H1 (cell line): ENCODE data around the gene POU5F1.

Experiments
- BRCA1 ChIP-seq: IDR thresholded peaks from 2 replicates; pipeline ENCODE4 v1.6.1; 2012; ENCODE audit warnings: low read depth, low read length, improper control_type of control experiment
- CEBPB ChIP-seq: IDR thresholded peaks from 2 replicates; pipeline ENCODE4 v1.6.1; 2012; ENCODE audit warnings: low read depth, low read length
- CREB1 ChIP-seq: IDR thresholded peaks from 2 replicates; pipeline ENCODE4 v1.6.1; 2012; ENCODE audit warnings: inconsistent platforms
- EP300 ChIP-seq, 2 experiments: IDR thresholded peaks; 1 replicate in 1 of 2; 2 replicates in 1 of 2; pipeline ENCODE4 v1.6.1; 2011 to 2012; ENCODE audit warnings: low read depth in 2 of 2, low read length in 2 of 2, mild to moderate bottlenecking in 2 of 2, borderline replicate concordance in 1 of 2, inconsistent platforms in 1 of 2, moderate library complexity in 1 of 2
- EZH2 ChIP-seq: fragments of 200-600 bp; sonication (generic); IDR thresholded peaks from 2 replicates; pipeline ENCODE4 v1.7.1; 2012; ENCODE audit warnings: low read depth, mild to moderate bottlenecking, moderate library complexity, low read length, inconsistent platforms; ENCODE audit not compliant: severe bottlenecking
- GABPA ChIP-seq: IDR thresholded peaks from 2 replicates; pipeline ENCODE4 v1.6.1; 2011; ENCODE audit warnings: mild to moderate bottlenecking, low read length, moderate library complexity, borderline replicate concordance; ENCODE audit not compliant: insufficient read depth
- MAFK ChIP-seq: IDR thresholded peaks from 2 replicates; pipeline ENCODE4 v1.6.1; 2012; ENCODE audit warnings: low read depth, mild to moderate bottlenecking, improper control_type of control experiment, low read length
- SIN3A ChIP-seq, 2 experiments: IDR thresholded peaks in 1 of 2; conservative IDR thresholded peaks in 1 of 2; 2 replicates each; pipeline ENCODE4 v1.6.1; 2011 to 2012; ENCODE audit warnings: low read length in 2 of 2, improper control_type of control experiment in 1 of 2, low read depth in 1 of 2, mild to moderate bottlenecking in 1 of 2
- SP2 ChIP-seq: IDR thresholded peaks from 2 replicates; pipeline ENCODE4 v1.6.1; 2012; ENCODE audit warnings: mild to moderate bottlenecking, low read length, inconsistent platforms
- TAF1 ChIP-seq: IDR thresholded peaks from 2 replicates; pipeline ENCODE4 v1.6.1; 2011; ENCODE audit warnings: mild to moderate bottlenecking, low read depth, low read length
- TCF12 ChIP-seq: IDR thresholded peaks from 2 replicates; pipeline ENCODE4 v1.6.1; 2011; ENCODE audit warnings: low read depth, mild to moderate bottlenecking, low read length
- TF ChIP-seq, protein P1 (sequence below), 3 experiments: IDR thresholded peaks; 1 replicate in 2 of 3; 2 replicates in 1 of 3; pipeline versions ENCODE4 v1.5.1 to v1.6.1; 2011; ENCODE audit warnings: low read length in 3 of 3, mild to moderate bottlenecking in 3 of 3, inconsistent platforms in 2 of 3, low read depth in 1 of 3, moderate library complexity in 1 of 3; ENCODE audit not compliant: insufficient read depth in 1 of 3; ENCODE audit errors: control extremely low read depth in 1 of 3
- TF ChIP-seq, protein P2 (sequence below): IDR thresholded peaks from 2 replicates; pipeline ENCODE4 v1.6.1; 2011; ENCODE audit warnings: low read depth, mild to moderate bottlenecking, low read length; ENCODE audit not compliant: insufficient read depth
- TF ChIP-seq, protein P3 (sequence below): IDR thresholded peaks from 2 replicates; pipeline ENCODE4 v1.6.1; 2012; ENCODE audit warnings: low read length, inconsistent platforms

DNA sequence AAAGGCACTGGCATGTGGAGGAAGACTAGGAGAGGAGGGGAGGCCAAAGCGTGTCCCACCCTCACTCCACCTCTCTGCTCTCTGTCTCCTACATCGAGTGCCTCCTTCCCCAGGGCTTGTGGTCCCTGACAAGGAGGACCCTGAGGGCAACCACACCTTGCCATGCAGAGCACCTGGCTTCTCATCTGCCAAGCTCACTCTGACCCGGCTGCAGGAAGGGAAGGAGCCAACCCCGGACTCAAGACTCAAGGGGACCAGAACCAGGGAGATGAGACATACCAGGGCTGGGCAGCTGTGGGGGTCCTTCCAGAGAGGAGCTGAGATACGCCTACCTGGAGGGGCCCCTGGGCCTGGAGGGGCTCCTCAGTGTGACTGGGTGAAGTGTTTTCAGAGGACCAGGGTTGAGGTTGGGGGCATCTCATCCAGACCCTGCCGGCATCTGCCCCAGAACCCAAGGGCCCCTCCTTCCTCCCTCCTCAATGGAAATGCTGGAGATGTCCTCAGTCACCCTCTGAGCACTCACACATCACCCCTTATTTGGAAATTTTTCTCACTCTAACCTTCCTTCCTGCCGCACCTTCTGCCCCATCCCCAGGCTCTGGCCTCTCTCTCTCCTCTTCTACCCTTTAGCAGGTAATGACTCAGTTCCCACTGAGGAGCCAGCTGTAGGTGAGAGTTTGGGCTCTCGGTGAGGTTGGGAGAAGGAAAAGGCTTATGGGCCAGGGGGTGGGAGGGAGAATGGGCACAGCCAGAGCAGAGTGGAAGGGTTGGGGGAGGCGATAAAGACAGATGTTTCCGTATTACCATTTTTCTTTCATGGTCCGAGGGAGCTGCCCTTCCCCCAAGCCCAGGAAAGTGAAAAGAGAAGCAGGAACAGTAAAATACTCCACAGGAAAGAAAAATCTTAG is 32.0 kb upstream of the POU5F1 start:
- TF ChIP-seq, protein P1, sequence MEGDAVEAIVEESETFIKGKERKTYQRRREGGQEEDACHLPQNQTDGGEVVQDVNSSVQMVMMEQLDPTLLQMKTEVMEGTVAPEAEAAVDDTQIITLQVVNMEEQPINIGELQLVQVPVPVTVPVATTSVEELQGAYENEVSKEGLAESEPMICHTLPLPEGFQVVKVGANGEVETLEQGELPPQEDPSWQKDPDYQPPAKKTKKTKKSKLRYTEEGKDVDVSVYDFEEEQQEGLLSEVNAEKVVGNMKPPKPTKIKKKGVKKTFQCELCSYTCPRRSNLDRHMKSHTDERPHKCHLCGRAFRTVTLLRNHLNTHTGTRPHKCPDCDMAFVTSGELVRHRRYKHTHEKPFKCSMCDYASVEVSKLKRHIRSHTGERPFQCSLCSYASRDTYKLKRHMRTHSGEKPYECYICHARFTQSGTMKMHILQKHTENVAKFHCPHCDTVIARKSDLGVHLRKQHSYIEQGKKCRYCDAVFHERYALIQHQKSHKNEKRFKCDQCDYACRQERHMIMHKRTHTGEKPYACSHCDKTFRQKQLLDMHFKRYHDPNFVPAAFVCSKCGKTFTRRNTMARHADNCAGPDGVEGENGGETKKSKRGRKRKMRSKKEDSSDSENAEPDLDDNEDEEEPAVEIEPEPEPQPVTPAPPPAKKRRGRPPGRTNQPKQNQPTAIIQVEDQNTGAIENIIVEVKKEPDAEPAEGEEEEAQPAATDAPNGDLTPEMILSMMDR (IDR thresholded peaks at IDR 0.05; ENCODE audit: control extremely low read depth in 1 of 3, insufficient read depth in 1 of 3, low read depth in 1 of 3, low read length in 3 of 3), result no peak
- no peak for TF ChIP-seq CREB1
- no peak for TF ChIP-seq EZH2
- no peak for TF ChIP-seq BRCA1
- TF ChIP-seq EP300 (IDR thresholded peaks at IDR 0.05; ENCODE audit: borderline replicate concordance in 1 of 2, low read depth in 2 of 2, low read length in 2 of 2), result no peak
- no peak for TF ChIP-seq CEBPB
- TF ChIP-seq, protein P2, sequence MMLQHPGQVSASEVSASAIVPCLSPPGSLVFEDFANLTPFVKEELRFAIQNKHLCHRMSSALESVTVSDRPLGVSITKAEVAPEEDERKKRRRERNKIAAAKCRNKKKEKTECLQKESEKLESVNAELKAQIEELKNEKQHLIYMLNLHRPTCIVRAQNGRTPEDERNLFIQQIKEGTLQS, result no peak
- TF ChIP-seq GABPA, result no peak
- TF ChIP-seq TAF1, result no peak
- TF ChIP-seq, protein P3, sequence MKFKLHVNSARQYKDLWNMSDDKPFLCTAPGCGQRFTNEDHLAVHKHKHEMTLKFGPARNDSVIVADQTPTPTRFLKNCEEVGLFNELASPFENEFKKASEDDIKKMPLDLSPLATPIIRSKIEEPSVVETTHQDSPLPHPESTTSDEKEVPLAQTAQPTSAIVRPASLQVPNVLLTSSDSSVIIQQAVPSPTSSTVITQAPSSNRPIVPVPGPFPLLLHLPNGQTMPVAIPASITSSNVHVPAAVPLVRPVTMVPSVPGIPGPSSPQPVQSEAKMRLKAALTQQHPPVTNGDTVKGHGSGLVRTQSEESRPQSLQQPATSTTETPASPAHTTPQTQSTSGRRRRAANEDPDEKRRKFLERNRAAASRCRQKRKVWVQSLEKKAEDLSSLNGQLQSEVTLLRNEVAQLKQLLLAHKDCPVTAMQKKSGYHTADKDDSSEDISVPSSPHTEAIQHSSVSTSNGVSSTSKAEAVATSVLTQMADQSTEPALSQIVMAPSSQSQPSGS, result no peak
- TF ChIP-seq TCF12, result no peak
- no peak for TF ChIP-seq SIN3A (conservative IDR thresholded peaks at IDR 0.05 in 1 of 2, IDR thresholded peaks at IDR 0.05 in 1 of 2; ENCODE audit: low read depth in 1 of 2, low read length in 2 of 2)
- TF ChIP-seq SP2, result no peak
- no peak for TF ChIP-seq MAFK
